Skeletal muscle satellite cell (primary cell): ENCODE data around the gene PEPD.

Experiments
- H3K27me3 ChIP-seq: 2 replicates; pipeline ENCODE4 v1.7.0; 2013; ENCODE audit warnings: low read length; ENCODE audit not compliant: control insufficient read depth, insufficient read depth
- H3K36me3 ChIP-seq: 2 replicates; pipeline ENCODE4 v1.7.0; 2013; ENCODE audit warnings: mild to moderate bottlenecking, control low read depth, low read length; ENCODE audit not compliant: insufficient read depth
- H3K4me1 ChIP-seq: 2 replicates; pipeline ENCODE4 v1.7.0; 2013; ENCODE audit warnings: low read length; ENCODE audit not compliant: control insufficient read depth, insufficient read depth
- H3K4me2 ChIP-seq: 2 replicates; pipeline ENCODE4 v1.7.0; 2013; ENCODE audit warnings: mild to moderate bottlenecking, low read length
- H3K4me3 ChIP-seq: 2 replicates; pipeline ENCODE4 v1.7.0; 2013; ENCODE audit warnings: low read length
- H3K9ac ChIP-seq: 2 replicates; pipeline ENCODE4 v1.7.0; 2013; ENCODE audit warnings: mild to moderate bottlenecking, low read depth, low read length, moderate library complexity
- H3K9me3 ChIP-seq: replicated peaks from 2 replicates; pipeline ENCODE4 v1.7.0; 2013; ENCODE audit warnings: mild to moderate bottlenecking, control low read depth, low read length

PEPD gene

GRCh38 chr19:33470040-33470330 lies 51.6 kb downstream of the PEPD start:
- Histone ChIP-seq H3K9ac (no peak overlapping the region), H3K4me2 (no peak overlapping the region), H3K27me3 (no peaks in the 10 kb centered on the region), H3K9me3 (no peaks in the 10 kb centered on the region), H3K36me3 (no peaks in the 10 kb centered on the region), H3K4me1 (peaks cover 22% of the 10 kb centered on the region), H3K4me3 (no peak overlapping the region)

- Histone ChIP-seq H3K27me3 (no peaks in the 10 kb centered on the region), H3K4me1 (peaks cover 22% of the 10 kb centered on the region), H3K9me3 (no peaks in the 10 kb centered on the region), H3K4me2 (no peak overlapping the region), H3K9ac (no peak overlapping the region), H3K36me3 (no peaks in the 10 kb centered on the region), H3K4me3 (no peak overlapping the region)
Measured at GRCh38 chr19:33469171-33470039, 52.2 kb downstream of the PEPD start.

DNA sequence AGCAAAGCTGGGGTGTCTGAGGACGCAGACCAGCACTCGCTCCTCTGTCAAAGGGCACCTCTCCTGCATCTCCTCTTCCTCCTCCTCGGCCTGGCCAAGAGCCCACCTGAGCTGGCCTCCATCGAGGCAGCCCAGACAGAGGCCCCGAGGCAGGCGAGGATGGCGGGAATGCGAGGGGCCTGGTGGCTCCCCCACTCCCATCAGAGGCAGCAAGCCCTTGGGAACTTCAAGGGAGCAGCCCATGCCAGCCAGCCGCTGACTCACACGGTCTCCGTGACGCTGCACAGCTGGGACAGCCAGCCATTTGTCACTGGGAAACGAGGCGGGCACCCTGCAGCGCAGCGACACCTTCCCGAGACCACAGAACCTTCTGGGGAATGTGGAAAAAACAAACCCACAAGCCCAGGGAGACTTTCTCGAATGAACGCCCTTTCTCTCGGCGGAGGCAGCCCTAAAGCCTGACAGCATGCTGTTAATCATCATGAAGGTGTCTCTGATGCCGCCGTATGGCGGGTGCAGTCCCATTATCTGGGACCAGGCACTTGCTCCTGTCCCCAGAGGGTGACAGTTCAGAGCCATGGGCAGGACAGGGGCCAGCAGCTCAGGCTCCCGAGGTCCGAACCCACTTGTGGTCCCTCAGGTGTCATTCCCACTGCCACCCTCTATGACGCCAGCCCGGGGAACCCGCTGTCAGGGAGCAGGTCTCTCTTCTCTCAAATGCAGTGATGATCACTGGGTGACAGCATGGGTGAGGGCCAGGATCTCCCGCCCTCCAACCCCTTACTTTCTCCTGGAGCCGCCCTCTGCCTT lies 53.0 kb downstream of the PEPD start:
- Histone ChIP-seq H3K36me3 (no peaks in the 10 kb centered on the region), H3K9ac (no peak overlapping the region), H3K4me1 (peaks cover 15% of the 10 kb centered on the region), H3K4me2 (no peak overlapping the region), H3K4me3 (no peak overlapping the region), H3K27me3 (no peaks in the 10 kb centered on the region), H3K9me3 (no peaks in the 10 kb centered on the region)

DNA sequence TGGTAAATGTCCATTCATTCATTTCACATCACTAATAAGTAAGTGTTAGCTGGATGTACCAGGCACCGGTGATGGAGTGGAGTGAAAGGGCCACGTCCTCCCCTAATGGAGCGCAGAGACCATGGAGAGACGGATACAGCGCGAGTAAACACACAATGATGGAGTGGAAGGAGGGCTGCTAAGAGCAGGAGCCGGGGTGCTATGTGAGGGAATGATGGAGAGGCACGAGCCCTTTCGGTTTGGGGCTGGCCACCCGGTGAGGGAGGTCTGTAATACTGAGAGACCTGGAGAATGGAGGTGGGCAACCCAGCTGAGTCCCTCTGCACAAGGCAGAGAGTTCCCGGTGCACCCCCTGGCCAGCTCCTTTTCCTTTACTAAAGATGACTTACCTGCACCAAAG lies 53.7 kb downstream of the PEPD start:
- Histone ChIP-seq H3K9me3 (no peaks in the 10 kb centered on the region), H3K4me2 (no peak overlapping the region), H3K27me3 (no peaks in the 10 kb centered on the region), H3K9ac (no peak overlapping the region), H3K36me3 (no peaks in the 10 kb centered on the region), H3K4me1 (peaks cover 8% of the 10 kb centered on the region), H3K4me3 (no peak overlapping the region)

DNA sequence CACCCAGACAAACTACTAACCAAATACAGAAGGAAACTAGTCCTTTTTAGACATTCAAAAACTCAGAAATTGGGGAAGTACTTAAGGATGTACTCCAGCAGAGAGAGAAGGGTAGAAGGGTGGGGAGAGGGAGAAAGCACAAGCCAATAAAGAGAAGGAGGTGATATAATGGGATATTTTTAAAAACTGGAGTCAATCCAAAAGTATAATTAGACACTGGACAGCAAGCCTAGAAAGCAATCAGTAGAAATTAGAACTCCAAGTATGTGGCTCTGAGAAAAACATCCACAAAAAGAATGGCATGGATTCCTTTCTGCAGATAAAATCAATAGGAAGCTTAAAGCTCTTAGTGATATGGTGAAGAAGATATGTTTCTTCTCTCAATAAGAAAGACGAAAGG lies 55.8 kb downstream of the PEPD start:
- Histone ChIP-seq H3K9ac (no peak overlapping the region), H3K9me3 (no peaks in the 10 kb centered on the region), H3K36me3 (no peaks in the 10 kb centered on the region), H3K4me2 (no peak overlapping the region), H3K4me3 (no peak overlapping the region), H3K4me1 (no peaks in the 10 kb centered on the region), H3K27me3 (no peaks in the 10 kb centered on the region)

GRCh38 chr19:33465371-33465770 lies 56.2 kb downstream of the PEPD start:
- Histone ChIP-seq H3K36me3 (no peaks in the 10 kb centered on the region), H3K4me2 (no peak overlapping the region)

DNA sequence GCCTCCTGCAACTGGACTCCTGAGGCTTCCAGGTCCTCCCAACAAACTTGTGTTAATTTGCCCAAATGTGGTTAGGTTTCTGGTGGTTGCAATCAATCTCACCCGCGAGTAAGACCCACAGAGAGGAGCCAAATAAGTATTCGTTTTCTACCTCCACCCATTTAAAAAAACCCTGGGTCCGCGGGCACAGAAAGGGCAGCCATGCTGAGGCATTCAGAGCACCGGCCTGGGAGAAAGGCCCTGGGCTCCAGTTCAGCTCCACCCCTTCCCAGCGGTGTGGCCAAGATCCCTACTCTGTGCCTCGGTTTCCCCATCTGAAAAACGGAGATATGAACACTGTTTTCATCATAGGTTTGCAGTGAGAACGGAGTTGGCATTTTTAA lies 56.9 kb downstream of the PEPD start:
- no peaks in the 10 kb centered on the region for H3K9me3 ChIP-seq
- no peaks in the 10 kb centered on the region for H3K36me3 ChIP-seq

More at GRCh38 chr19:33465371-33465770, 56.2 kb downstream of the PEPD start:
- H3K27me3 ChIP-seq, result no peaks in the 10 kb centered on the region
- H3K4me3 ChIP-seq, result no peak overlapping the region
- H3K4me1 ChIP-seq, result no peaks in the 10 kb centered on the region
- no peaks in the 10 kb centered on the region for H3K9me3 ChIP-seq
- no peak overlapping the region for H3K9ac ChIP-seq

DNA sequence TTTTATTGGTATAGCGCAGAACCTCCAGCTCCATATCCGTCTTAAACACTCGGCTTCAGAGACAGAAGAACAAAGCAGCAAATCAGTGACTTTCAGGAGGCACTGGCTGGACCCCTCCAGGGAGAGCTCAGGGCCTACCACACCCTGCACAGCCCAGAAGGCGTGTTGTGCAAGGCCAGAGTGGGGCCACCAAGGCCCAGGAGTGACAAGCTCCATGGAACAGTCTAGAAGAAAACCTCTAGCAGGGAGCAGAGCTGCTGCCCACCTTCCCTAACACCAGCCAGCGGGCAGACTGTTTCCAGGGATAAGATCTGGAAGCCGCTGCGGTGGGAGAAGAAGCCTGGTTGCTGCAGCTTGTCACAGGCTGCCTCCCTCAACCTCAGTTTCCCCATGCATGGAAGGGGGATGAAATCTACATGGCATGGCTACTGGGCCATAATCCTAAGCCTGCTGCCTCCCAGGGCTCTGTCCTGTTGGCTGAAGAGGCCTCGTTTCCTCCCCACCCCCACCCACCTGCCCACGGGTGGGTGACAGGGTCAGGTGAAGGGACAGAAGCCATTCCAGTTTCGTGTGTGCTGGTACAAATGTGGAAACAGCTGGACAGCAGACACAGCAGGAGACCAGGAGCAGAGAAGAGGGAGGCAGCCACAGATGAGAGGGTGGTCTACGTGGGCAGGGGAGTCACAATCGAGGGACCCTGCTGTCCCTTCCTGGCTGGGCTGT lies 57.4 kb downstream of the PEPD start:
- Histone ChIP-seq H3K4me3 (no peak overlapping the region), H3K4me1 (no peaks in the 10 kb centered on the region), H3K27me3 (no peaks in the 10 kb centered on the region), H3K36me3 (no peaks in the 10 kb centered on the region), H3K9me3 (no peaks in the 10 kb centered on the region), H3K4me2 (no peak overlapping the region), H3K9ac (no peak overlapping the region)

More for the DNA sequence above, 56.9 kb downstream of the PEPD start:
- Histone ChIP-seq H3K4me3 (no peak overlapping the region), H3K4me1 (no peaks in the 10 kb centered on the region), H3K9ac (no peak overlapping the region), H3K27me3 (no peaks in the 10 kb centered on the region), H3K4me2 (no peak overlapping the region)

GRCh38 chr19:33463199-33463598 lies 58.4 kb downstream of the PEPD start:
- Histone ChIP-seq H3K4me1 (no peaks in the 10 kb centered on the region), H3K36me3 (no peaks in the 10 kb centered on the region)

DNA sequence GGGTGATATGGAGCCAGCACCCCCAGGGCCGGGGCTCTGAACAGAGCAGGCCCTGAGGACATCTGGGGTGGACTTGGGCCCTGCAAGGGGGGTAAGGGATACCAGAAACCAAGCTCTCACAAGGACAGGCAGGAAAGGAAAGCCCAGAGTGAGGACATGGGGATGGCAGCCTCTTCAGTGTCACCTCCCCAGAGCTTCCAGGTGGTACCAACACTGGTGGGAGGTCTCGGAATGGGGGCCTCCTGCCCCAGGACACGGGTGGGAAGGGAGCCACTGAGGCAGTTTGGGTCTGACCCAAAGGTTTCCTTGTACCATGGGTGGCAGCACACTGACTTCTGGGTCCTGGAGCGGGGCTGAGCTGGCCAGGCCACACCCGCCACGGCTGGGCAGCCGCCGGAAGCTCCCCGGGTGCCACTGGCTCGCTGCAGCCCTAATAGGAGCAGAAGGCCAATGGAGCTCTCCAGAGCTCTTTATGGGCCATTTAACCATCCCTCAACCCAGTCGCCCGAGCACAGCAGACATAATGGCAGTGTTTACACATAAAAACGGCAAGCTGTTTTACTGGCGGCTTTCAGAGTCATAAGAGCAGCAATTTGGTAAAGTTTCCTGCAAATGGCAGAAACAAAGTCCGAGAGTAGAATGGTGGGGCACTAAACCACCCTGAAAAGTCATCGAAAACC lies 59.3 kb downstream of the PEPD start:
- Histone ChIP-seq H3K36me3 (no peaks in the 10 kb centered on the region), H3K4me3 (no peak overlapping the region), H3K9ac (no peak overlapping the region), H3K27me3 (no peaks in the 10 kb centered on the region), H3K9me3 (no peaks in the 10 kb centered on the region), H3K4me2 (no peak overlapping the region), H3K4me1 (no peaks in the 10 kb centered on the region)

More at GRCh38 chr19:33463199-33463598, 58.4 kb downstream of the PEPD start:
- H3K4me2 ChIP-seq, result no peak overlapping the region
- no peak overlapping the region for H3K4me3 ChIP-seq
- H3K9me3 ChIP-seq, result no peaks in the 10 kb centered on the region
- no peaks in the 10 kb centered on the region for H3K27me3 ChIP-seq
- H3K9ac ChIP-seq, result no peak overlapping the region
